HepG2 (cell line): ENCODE measurements around the gene TCF25. TPM values are rescaled to one million over a fixed set of nuclear protein-coding genes. Genes with fewer than 3 reads are reported as not detected.

Source experiments
- polyA plus RNA-seq, 8 experiments: library from polyadenylated mRNA; depleted of rRNA in 3 of 8; stranded (reverse) in 7 of 8; unstranded in 1 of 8; fragments of >200 nt; fragmentation: Illumina TruSeq in 4 of 8; extraction: Trizol in 4 of 8; gene quantifications; 2 replicates each; pipeline versions ENCODE4 v1.2.1 to v1.2.3, GENCODE V29; 2011 to 2016; ENCODE audit warnings: low read depth in 4 of 8, missing spikeins in 1 of 8, mixed read lengths in 1 of 8; ENCODE audit not compliant: insufficient read depth in 1 of 8
- total RNA-seq, 5 experiments: library from RNA; depleted of rRNA; stranded (reverse); fragments of >200 nt; fragmentation: Illumina TruSeq; extraction: Trizol; gene quantifications; 2 replicates each; pipeline ENCODE4 v1.2.3, GENCODE V29; 2016; ENCODE audit warnings: low read depth in 1 of 5

TCF25 gene
- total and polyA plus RNA-seq, 2 of the 13 experiments (the other 11 are each of a cell fraction or from before 2014, with no cell fraction given) = 138 to 206 TPM

Other genes with a start within 250 kb of the TCF25 start
- 69.4 and 80.0 TPM in 2 replicates for gene CHMP1A, start 215.9 kb upstream of the TCF25 start, total RNA-seq (2016; rRNA removed; fragmentation: Illumina TruSeq; extraction: Trizol)
- 73.3 and 87.2 TPM in 2 replicates for gene CHMP1A, start 215.9 kb upstream of the TCF25 start, polyA plus RNA-seq (2011; rRNA removed)
- 11.0 and 11.2 TPM in 2 replicates for gene SPATA33, start 215.8 kb upstream of the TCF25 start, total RNA-seq (2016; rRNA removed; fragmentation: Illumina TruSeq; extraction: Trizol)
- 5.7 and 6.3 TPM in 2 replicates for gene SPATA33, start 215.8 kb upstream of the TCF25 start, polyA plus RNA-seq (2011; rRNA removed)
- gene CDK10, start 186.9 kb upstream of the TCF25 start, total RNA-seq (2016; rRNA removed; fragmentation: Illumina TruSeq; extraction: Trizol) = 1.2 and 2.5 TPM in 2 replicates
- gene CDK10, start 186.9 kb upstream of the TCF25 start, polyA plus RNA-seq (2011; rRNA removed) = 3.9 and 4.3 TPM in 2 replicates
- 17.0 and 20.7 TPM in 2 replicates for gene SPATA2L, start 171.9 kb upstream of the TCF25 start, total RNA-seq (2016; rRNA removed; fragmentation: Illumina TruSeq; extraction: Trizol)
- 9.1 and 11.8 TPM in 2 replicates for gene SPATA2L, start 171.9 kb upstream of the TCF25 start, polyA plus RNA-seq (2011; rRNA removed)
- 3.8 and 10.1 TPM in 2 replicates for gene VPS9D1, start 152.7 kb upstream of the TCF25 start, total RNA-seq (2016; rRNA removed; fragmentation: Illumina TruSeq; extraction: Trizol)
- gene VPS9D1, start 152.7 kb upstream of the TCF25 start, polyA plus RNA-seq (2011; rRNA removed) = 13.2 and 18.6 TPM in 2 replicates
- gene ZNF276, start 152.1 kb upstream of the TCF25 start, total RNA-seq (2016; rRNA removed; fragmentation: Illumina TruSeq; extraction: Trizol) = 6.8 and 17.7 TPM in 2 replicates
- 18.0 and 24.3 TPM in 2 replicates for gene ZNF276, start 152.1 kb upstream of the TCF25 start, polyA plus RNA-seq (2011; rRNA removed)
- gene FANCA, start 56.9 kb upstream of the TCF25 start, total RNA-seq (2016; rRNA removed; fragmentation: Illumina TruSeq; extraction: Trizol) = 45.7 and 106 TPM in 2 replicates
- gene FANCA, start 56.9 kb upstream of the TCF25 start, polyA plus RNA-seq (2011; rRNA removed) = 77.9 and 88.0 TPM in 2 replicates
- 7.6 and 13.3 TPM in 2 replicates for gene SPIRE2, start 45.1 kb upstream of the TCF25 start, total RNA-seq (2016; rRNA removed; fragmentation: Illumina TruSeq; extraction: Trizol)
- 37.5 and 55.7 TPM in 2 replicates for gene SPIRE2, start 45.1 kb upstream of the TCF25 start, polyA plus RNA-seq (2011; rRNA removed)
- gene MC1R, start 45.3 kb downstream of the TCF25 start, total RNA-seq (2016; rRNA removed; fragmentation: Illumina TruSeq; extraction: Trizol) = 7.2 and 9.1 TPM in 2 replicates
- 14.8 and 20.0 TPM in 2 replicates for gene MC1R, start 45.3 kb downstream of the TCF25 start, polyA plus RNA-seq (2011; rRNA removed)
- gene TUBB3, start 49.8 kb downstream of the TCF25 start, total RNA-seq (2016; rRNA removed; fragmentation: Illumina TruSeq; extraction: Trizol) = 161 and 185 TPM in 2 replicates
- 110 and 152 TPM in 2 replicates for gene TUBB3, start 49.8 kb downstream of the TCF25 start, polyA plus RNA-seq (2011; rRNA removed)
- gene DEF8, start 75.2 kb downstream of the TCF25 start, total RNA-seq (2016; rRNA removed; fragmentation: Illumina TruSeq; extraction: Trizol) = 98.5 and 107 TPM in 2 replicates
- gene DEF8, start 75.2 kb downstream of the TCF25 start, polyA plus RNA-seq (2011; rRNA removed) = 98.2 and 108 TPM in 2 replicates
- gene DBNDD1, start 145.9 kb downstream of the TCF25 start, total RNA-seq (2016; rRNA removed; fragmentation: Illumina TruSeq; extraction: Trizol) = 13.0 and 17.0 TPM in 2 replicates
- gene DBNDD1, start 145.9 kb downstream of the TCF25 start, polyA plus RNA-seq (2011; rRNA removed) = 40.4 and 51.0 TPM in 2 replicates
- not detected in 2 replicates for gene PRDM7, start 203.7 kb downstream of the TCF25 start, total RNA-seq (2016; rRNA removed; fragmentation: Illumina TruSeq; extraction: Trizol)
- gene PRDM7, start 203.7 kb downstream of the TCF25 start, polyA plus RNA-seq (2011; rRNA removed) = 0.03 TPM in 1 of 2 replicates, not detected in the other